AG04450 (cell line): Measurements from ENCODE around the gene RNF13. TPM values are rescaled to one million over a fixed set of nuclear protein-coding genes. Genes with fewer than 3 reads are reported as not detected.
"Not testable (repeated sequence)": the region's sequence is repeated elsewhere in the genome, so short reads cannot be mapped to it uniquely, and the experiment has no call there.

Source experiments
- CTCF ChIA-PET: fragments of 300-600, 350-600 bp; formaldehyde crosslinking; extraction: SDS; loops from one replicate; lab custom pipeline; 2022; ENCODE audit warnings: antibody characterized with exemption, inconsistent platforms; lab: Charles Lee
- POLR2A ChIA-PET: fragments of 350-600 bp; formaldehyde crosslinking; extraction: SDS; loops from one replicate; lab custom pipeline; 2021; ENCODE audit warnings: antibody characterized with exemption, inconsistent platforms; lab: Yijun Ruan, JAX
- DNase-seq: peaks from one replicate; pipeline ENCODE4 v3.0.0-alpha.2; 2011; ENCODE audit warnings: low read depth, low spot score
- H3K27ac ChIP-seq: one replicate; pipeline ENCODE4 v1.5.1; 2012; ENCODE audit warnings: low read depth, low read length, control low read depth
- H3K27me3 ChIP-seq: one replicate; pipeline ENCODE4 v1.6.0; 2012; ENCODE audit warnings: low read length; ENCODE audit not compliant: control insufficient read depth, insufficient read depth
- H3K4me3 ChIP-seq: 2 replicates; pipeline ENCODE4 v1.5.1; 2011; ENCODE audit warnings: mild to moderate bottlenecking, low read depth, low read length, control low read depth
- H3K9me3 ChIP-seq: 2 replicates; pipeline ENCODE4 v1.5.1; 2012; ENCODE audit warnings: low read length; ENCODE audit not compliant: control insufficient read depth, insufficient read depth
- CTCF ChIP-seq: IDR thresholded peaks from 2 replicates; pipeline ENCODE4 v1.5.1; 2011; ENCODE audit warnings: low read depth, low read length, control low read depth, inconsistent platforms
- polyA plus RNA-seq: library from polyadenylated mRNA; depleted of rRNA; stranded (reverse); fragments of >200 nt; gene quantifications from 2 replicates; pipeline ENCODE4 v1.2.3, GENCODE V29; 2011

Gene RNF13
- polyA plus RNA-seq, 1 experiment: 46.3 TPM

DNA sequence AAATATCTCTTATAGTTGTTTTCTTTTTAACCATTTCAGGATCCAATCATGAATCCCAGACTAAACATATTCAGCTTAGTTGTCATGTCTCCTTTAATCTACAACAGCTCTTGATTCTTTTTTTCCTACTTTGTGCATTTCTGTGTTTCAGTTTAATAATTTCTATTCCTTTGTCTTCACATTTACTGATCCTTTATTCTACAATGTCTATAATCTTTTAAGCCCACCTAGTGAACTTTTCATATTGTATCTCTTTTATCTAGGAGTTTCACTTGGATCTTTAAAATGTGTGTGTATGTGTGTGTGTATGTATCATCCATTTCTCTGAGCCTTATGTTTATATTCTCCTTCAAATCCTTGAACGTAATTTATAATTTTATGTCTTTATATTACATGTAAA lies 70.1 kb downstream of the RNF13 start:
- Histone ChIP-seq H3K27me3 (no peaks in the 10 kb centered on the region), H3K9me3 (peaks cover 3% of the 10 kb centered on the region; the same call in 1 of the 2 replicates), H3K27ac (no peak overlapping the region), H3K4me3 (no peak overlapping the region)
- CTCF ChIA-PET: interaction anchor here (0.6 to 1.2 kb wide), 3 partner anchors 8 to 68 kb away, joined by 3 read pairs; no protein-coding TSS in a partner anchor
- TF ChIP-seq CTCF: no peak
- POLR2A ChIA-PET: no interaction called here
- DNase-seq: no peak

GRCh38 chr3:149883860-149884259 lies 70.8 kb downstream of the RNF13 start:
- DNase-seq, H3K27me3 ChIP-seq, H3K9me3 ChIP-seq, H3K27ac ChIP-seq, H3K4me3 ChIP-seq, POLR2A ChIA-PET: not testable (repeated sequence)
- CTCF ChIA-PET: interaction anchor here (0.6 to 1.2 kb wide), 3 partner anchors 9 to 67 kb away, joined by 3 read pairs; no protein-coding TSS in a partner anchor

DNA sequence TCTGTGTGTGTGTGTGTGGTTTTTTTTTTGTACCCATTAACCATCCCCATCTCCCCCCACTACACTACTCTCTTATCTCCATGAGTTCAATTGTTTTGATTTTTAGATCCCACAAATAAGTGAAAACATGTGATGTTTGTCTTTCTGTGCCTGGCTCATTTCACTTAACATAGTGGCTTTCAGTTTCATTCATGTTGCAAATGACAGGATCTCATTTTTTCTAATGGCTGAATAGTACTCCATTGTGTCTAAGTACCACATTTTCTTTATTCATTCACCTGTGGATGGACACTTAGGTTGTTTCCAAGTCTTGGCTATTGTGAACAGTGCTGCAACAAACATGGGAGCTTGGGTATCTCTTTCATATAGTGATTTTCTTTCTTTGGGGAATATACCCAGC lies 71.8 kb downstream of the RNF13 start:
- DNase-seq, H3K9me3 ChIP-seq, H3K4me3 ChIP-seq, H3K27me3 ChIP-seq, CTCF ChIA-PET, H3K27ac ChIP-seq, POLR2A ChIA-PET: not testable (repeated sequence)

DNA sequence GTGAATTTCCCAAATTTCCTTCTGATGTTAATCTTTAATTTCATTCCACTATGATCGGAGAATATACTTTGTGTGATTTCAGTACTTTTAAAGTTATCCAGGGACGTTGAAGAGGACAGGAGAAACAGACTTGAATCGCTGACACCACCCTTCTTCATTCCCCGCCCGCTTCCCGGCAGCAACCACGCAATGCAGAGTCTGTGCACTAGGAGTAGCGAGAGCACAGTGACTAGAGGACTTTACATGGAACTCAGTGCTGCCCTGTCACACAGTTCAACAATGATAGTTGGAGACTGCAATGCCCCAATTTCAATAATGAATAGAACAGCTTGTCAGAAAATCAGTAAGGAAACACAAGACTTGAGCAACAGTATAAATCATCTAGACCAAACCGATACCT lies 73.9 kb downstream of the RNF13 start:
- Histone ChIP-seq H3K27ac (no peak overlapping the region), H3K4me3 (no peak overlapping the region), H3K27me3 (no peaks in the 10 kb centered on the region), H3K9me3 (peaks cover 3% of the 10 kb centered on the region; the same call in 1 of the 2 replicates)
- TF ChIP-seq CTCF: no peak
- ChIA-PET CTCF (interaction anchor here (10.7 kb wide), 1 partner anchor 7 kb away, joined by 95 read pairs; no protein-coding TSS in a partner anchor), POLR2A (no interaction called here)
- DNase-seq: no peak

- CTCF ChIA-PET: interaction anchor here (2.2 to 10.7 kb wide), 2 partner anchors 11 to 15 kb away, joined by 5 to 95 read pairs; no protein-coding TSS in a partner anchor
- DNase-seq: no peak
These were observed 78.6 kb downstream of the RNF13 start for GRCh38 chr3:149891621-149892020.

More at GRCh38 chr3:149891621-149892020, 78.6 kb downstream of the RNF13 start:
- TF ChIP-seq CTCF: no peak
- Histone ChIP-seq H3K27me3 (no peaks in the 10 kb centered on the region), H3K27ac (no peak overlapping the region), H3K4me3 (no peak overlapping the region), H3K9me3 (no peaks in the 10 kb centered on the region)
- POLR2A ChIA-PET: no interaction called here
